Activated T-helper 1 cell treated with Interleukin-2 at 50 U/mL for 16 hours (primary cell): ENCODE results near the gene GNAT1.
"Not testable (repeated sequence)": the region's sequence is repeated elsewhere in the genome, so short reads cannot be mapped to it uniquely, and the experiment has no call there.

Experiments used
- DNase-seq: peaks from one replicate; pipeline ENCODE4 v3.0.0-alpha.2; 2020; ENCODE audit warnings: low read depth

Gene GNAT1

DNA sequence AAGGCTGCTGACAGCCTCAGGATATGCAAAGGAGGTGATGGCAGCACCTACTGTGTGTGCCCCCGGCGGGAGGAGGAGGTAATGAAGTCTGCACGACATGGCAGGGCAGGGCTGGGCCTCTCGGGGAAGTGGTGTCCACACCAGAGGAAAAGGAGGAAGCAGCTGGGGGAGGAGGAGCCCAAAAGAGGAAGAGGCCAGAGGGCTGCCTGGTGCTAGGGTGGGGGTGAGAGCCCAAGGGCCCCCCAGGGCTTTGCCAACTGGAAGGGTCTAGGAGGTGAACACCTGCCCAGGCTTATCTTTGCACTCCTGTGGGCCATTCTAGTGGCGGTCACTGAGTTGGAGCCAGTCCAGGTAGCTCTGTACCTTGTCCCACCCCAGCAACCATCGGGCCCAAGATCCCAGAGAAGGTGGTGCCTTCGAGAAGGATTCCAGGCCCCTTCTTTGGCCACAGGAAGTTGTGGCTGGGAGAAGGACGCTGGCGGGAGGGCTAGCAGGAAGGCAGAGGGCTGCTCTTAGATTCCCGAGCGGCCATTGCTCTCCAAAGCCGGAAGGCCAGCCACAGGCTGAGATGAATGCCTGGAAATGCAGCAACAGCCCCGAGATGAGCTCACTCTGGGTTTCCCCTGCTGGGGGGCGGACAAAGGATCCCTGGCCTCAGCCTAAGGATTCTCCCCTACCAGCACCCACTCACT is 51.6 kb downstream of the GNAT1 start:
- no peak for DNase-seq

DNA sequence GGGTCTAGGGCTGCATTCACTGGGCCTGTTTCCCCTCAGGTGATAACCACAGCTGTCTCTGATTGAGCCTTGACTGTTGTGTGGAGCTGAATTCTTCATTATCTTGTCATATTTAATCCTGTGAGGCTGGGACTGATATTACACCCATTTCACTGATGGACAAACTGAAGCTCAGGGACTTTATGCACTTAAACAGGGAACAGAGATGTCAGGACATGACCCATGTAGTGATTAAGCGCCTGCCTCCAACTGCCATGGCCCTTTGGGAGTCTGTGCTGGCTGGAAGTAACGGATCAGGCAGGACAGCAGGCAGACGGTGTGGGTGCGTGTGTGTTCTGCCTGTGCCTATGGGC is 52.1 kb downstream of the GNAT1 start:
- no peak for DNase-seq

DNA sequence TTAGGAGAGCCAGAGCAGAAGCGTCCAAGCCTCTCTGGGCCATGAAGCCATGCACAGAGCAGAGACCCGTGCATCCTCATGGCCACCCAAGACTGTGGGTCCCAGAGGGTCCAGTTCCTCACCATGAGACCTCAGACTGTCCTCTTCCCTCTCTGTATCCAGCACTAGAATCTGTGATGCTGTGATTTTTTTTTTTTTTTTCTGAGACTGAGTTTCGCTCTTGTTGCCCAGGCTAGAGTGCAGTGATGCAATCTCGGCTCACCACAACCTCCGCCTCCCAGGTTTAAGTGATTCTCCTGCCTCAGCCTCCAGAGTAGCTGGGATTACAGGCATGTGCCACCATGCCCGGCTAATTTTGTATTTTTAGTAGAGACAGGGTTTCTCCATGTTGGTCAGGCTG is 53.4 kb downstream of the GNAT1 start:
- not testable (repeated sequence) for DNase-seq

DNA sequence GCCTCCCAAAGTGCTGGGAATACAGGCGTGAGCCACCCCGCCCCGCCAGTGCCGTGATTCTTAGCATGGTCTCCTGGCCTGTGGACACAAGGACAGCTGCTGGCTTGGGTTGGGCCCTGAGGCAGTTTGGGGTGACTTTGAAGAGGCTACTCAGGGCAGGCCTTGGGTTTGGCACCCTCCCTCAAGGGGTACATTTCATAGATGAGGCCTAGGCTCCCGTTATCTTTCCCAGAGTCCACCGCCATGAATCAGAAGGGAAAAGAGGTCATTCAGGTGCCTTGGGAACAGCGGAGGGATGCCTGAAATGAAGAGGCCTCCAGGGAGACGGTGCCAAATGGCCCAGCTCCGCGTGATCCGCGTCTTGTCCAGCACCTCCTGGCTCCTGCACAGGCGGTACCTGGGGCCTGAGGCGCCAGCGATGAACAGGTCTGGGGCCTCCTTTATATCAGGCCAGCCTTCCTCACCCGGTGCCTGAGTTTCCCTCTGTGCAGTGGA is 53.9 kb downstream of the GNAT1 start:
- no peak for DNase-seq

DNA sequence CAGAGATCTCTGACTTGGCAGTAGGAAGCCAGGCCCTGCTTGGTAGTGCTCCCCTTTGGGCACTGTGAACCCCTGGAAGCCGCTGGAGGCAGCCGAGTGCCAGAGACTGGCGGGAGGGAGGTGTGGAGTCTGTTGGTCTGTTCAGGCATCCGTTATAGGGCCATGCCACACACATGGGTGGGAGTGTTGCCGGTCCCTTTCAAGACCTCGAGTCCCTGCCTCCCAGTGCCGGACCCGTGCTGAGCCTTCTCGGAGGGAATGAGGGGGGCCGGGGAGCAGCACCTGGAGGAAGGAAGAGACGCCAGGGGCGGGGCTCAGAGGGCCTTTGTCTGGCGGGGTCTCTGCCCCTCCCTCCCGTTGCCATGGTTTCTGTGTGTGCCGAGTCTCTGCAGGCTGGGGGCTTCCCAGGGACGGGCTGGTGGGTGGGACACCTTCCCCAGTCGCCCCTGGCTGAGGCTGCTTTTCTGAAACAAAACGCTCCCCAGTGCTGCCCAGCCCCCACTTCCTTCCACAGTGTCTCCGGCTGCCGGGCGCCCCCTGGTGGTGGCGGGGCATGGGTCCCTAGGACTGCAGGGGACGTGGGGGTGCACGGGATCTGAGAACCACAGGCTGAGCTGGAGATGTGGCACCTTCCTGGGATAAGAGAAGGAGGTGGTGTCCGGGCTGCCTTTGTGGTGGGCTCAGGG is 54.6 kb downstream of the GNAT1 start:
- peak; percentile 91 for DNase-seq

DNA sequence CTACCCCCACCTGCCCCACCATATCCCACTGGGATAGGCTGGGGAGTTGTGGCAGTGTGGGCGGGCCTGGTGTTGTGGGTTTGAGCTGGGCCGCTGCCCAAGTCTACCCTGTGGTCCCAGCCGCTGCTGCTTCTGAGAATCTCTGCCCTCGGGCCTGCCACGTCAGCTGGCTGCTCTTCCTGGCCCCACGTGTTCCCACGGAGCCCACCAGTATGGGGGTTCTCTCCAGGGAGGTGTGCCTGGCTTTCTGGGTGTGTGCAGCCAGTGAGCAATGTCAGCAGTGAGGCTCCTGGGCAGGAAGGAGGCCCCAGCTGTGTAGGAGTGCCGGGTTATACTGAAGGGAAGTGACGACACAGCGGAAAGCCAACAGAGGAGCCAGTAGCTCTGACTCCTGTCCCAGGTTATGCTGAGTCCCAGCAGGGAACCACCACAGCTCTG is 55.1 kb downstream of the GNAT1 start:
- DNase-seq = peak; percentile 63
